ENCODE results near the gene QRSL1.

- TF ChIP-seq CTCF (IDR thresholded peaks at IDR 0.05; ENCODE audit: poor library complexity, severe bottlenecking) (no peak), EZH2 (IDR thresholded peaks at IDR 0.05; ENCODE audit: borderline replicate concordance, insufficient read depth, low read length, poor library complexity, severe bottlenecking) (no peak), RAD21 (conservative IDR thresholded peaks at IDR 0.05) (no peak)
Observed at GRCh38 chr6:106704327-106704726, 74.9 kb downstream of the QRSL1 start.

Data from neural cell (in vitro differentiated cells).